Upper lobe of right lung (tissue), 1 donor: ENCODE data around the gene GTF3C4. TPM values are rescaled to one million over a fixed set of nuclear protein-coding genes. Genes with fewer than 3 reads are reported as not detected.

ENCODE experiments used
- ATAC-seq: fragments of 200-7000 bp; cut with Tn5 transposase; one replicate; pipeline ENCODE4 v1.9.1; 2020; ENCODE audit warnings: mild to moderate bottlenecking, moderate library complexity
- DNase-seq: peaks from one replicate; pipeline ENCODE4 v3.0.0-alpha.2; 2020
- H3K27ac ChIP-seq: fragments of 200-600 bp; one replicate; pipeline ENCODE4 v1.8.0; 2022
- H3K27me3 ChIP-seq: fragments of 200-600 bp; one replicate; pipeline ENCODE4 v1.8.0; 2022; ENCODE audit warnings: mild to moderate bottlenecking
- H3K36me3 ChIP-seq: fragments of 200-600 bp; one replicate; pipeline ENCODE4 v1.8.0; 2022
- H3K4me1 ChIP-seq: fragments of 200-600 bp; one replicate; pipeline ENCODE4 v1.8.0; 2022
- H3K4me3 ChIP-seq: fragments of 200-600 bp; one replicate; pipeline ENCODE4 v1.8.0; 2022; ENCODE audit warnings: mild to moderate bottlenecking
- H3K9me3 ChIP-seq: fragments of 200-600 bp; one replicate; pipeline ENCODE4 v1.8.0; 2022
- intact Hi-C: fragments of 100-400 bp; cut with DNase I; formaldehyde crosslinking; loops from one replicate; pipeline ENCODE4 v1.11.0; 2022
- long read RNA-seq: library from polyadenylated mRNA; unstranded; transcript quantifications from one replicate; pipeline ENCODE4 v2.0.0, GENCODE V29; 2021
- total RNA-seq: library from RNA; stranded (reverse); fragmentation: NEBNext Ultra II Directional; extraction: Animal tissue kit (Norgen Biotek cat#: 25700); gene quantifications from one replicate; pipeline ENCODE4 v1.2.1, GENCODE V29; 2021
- TF ChIP-seq, protein P1 (sequence below): fragments of 200-600 bp; IDR thresholded peaks from one replicate; pipeline ENCODE4 v1.8.0; 2022; ENCODE audit warnings: antibody characterized with exemption
- donor health status: DM: no; HTN: yes; CAD: no; lungs with severe emphysema.

The GTF3C4 gene, protein sequence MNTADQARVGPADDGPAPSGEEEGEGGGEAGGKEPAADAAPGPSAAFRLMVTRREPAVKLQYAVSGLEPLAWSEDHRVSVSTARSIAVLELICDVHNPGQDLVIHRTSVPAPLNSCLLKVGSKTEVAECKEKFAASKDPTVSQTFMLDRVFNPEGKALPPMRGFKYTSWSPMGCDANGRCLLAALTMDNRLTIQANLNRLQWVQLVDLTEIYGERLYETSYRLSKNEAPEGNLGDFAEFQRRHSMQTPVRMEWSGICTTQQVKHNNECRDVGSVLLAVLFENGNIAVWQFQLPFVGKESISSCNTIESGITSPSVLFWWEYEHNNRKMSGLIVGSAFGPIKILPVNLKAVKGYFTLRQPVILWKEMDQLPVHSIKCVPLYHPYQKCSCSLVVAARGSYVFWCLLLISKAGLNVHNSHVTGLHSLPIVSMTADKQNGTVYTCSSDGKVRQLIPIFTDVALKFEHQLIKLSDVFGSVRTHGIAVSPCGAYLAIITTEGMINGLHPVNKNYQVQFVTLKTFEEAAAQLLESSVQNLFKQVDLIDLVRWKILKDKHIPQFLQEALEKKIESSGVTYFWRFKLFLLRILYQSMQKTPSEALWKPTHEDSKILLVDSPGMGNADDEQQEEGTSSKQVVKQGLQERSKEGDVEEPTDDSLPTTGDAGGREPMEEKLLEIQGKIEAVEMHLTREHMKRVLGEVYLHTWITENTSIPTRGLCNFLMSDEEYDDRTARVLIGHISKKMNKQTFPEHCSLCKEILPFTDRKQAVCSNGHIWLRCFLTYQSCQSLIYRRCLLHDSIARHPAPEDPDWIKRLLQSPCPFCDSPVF
- 12.9 TPM for total RNA-seq
- long read RNA-seq, full-length matches to known transcripts = 14 of 19 reads
- long read RNA-seq, partial matches to known transcripts = 3 of 19 reads
- long read RNA-seq, other reads (novel, unspliced or antisense) = 2 of 19 reads

DNA sequence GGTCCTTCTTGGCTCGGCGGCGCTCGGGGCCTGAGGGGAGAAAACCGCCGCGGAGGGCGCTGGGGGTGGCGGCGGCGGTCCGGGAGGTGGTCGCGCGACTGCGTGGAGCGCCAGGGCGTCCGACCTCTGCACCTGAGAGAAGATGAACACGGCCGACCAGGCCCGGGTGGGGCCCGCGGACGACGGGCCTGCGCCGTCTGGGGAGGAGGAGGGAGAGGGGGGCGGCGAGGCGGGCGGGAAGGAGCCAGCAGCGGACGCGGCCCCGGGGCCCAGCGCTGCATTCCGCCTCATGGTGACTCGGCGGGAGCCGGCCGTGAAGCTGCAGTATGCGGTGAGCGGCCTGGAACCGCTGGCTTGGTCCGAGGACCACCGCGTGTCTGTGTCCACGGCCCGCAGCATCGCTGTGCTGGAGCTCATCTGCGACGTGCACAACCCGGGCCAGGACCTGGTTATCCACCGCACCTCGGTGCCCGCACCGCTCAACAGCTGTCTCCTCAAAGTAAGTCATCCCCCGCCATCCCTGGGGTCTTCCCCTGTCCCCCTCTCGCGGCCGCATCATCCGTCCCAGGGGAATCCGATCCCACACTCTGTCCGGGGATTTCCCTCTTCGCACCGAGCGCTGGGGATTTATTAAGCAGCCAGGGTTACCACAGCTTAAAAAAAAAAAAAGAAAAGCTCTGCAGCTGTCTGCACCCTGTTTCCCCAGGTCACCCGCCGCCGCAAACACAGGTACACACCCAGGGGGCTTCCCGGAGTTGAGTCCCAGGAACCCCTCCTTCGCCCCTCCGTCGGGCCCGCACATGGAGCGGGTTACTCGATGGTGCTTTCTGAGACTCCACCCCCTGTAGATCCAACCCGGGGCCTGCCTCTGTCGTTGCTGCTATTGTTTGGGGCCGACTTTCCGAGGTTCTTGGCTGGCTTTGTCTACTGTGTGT is at the start of gene GTF3C4:
Gene GTF3C4 (plus strand): TSS at position 8 of the 935 bp plus-strand sequence. CDS start 135 bp downstream, at position 143.
- intact Hi-C loops = no loop called here
- ATAC-seq (peak; percentile 59), DNase-seq (peak; percentile 66)

DNA sequence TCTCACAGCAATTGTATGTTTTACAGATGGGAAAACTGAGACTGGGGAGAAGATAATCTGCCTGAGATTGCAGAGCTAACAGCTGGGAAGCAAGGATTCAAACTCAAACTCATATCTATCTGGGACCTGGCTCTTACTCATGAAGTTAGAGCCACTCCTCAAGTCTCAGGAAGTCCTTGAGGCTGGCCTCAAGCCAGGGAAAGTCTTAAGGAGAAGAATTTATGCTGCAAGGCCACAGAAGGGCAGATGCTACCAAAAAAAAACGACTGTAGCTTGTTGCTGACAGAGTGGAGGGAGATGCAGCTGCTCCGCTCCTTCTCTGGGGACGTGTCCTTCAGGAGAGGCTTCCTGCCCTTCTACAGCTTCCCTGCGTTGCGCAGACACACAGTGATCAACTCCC is 48.1 kb upstream of the GTF3C4 start:
- Histone ChIP-seq H3K27ac (no peak overlapping the region), H3K27me3 (no peaks in the 10 kb centered on the region), H3K4me3 (no peak overlapping the region), H3K4me1 (no peaks in the 10 kb centered on the region), H3K36me3 (peaks cover 63% of the 10 kb centered on the region), H3K9me3 (no peaks in the 10 kb centered on the region)
- peak; percentile 66 for ATAC-seq
- intact Hi-C loops = no loop called here
- DNase-seq = no peak
- TF ChIP-seq, protein P1, sequence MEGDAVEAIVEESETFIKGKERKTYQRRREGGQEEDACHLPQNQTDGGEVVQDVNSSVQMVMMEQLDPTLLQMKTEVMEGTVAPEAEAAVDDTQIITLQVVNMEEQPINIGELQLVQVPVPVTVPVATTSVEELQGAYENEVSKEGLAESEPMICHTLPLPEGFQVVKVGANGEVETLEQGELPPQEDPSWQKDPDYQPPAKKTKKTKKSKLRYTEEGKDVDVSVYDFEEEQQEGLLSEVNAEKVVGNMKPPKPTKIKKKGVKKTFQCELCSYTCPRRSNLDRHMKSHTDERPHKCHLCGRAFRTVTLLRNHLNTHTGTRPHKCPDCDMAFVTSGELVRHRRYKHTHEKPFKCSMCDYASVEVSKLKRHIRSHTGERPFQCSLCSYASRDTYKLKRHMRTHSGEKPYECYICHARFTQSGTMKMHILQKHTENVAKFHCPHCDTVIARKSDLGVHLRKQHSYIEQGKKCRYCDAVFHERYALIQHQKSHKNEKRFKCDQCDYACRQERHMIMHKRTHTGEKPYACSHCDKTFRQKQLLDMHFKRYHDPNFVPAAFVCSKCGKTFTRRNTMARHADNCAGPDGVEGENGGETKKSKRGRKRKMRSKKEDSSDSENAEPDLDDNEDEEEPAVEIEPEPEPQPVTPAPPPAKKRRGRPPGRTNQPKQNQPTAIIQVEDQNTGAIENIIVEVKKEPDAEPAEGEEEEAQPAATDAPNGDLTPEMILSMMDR = no peak

More for the DNA sequence above, at the start of gene GTF3C4:
- peak within 1 kb of the TSS; percentile 97 for H3K27ac ChIP-seq
- no peaks in the 10 kb centered on the region for H3K27me3 ChIP-seq
- H3K9me3 ChIP-seq = no peaks in the 10 kb centered on the region
- H3K4me1 ChIP-seq = peaks cover 35% of the 10 kb centered on the region
- no peaks in the 10 kb centered on the region for H3K36me3 ChIP-seq
- peak within 1 kb of the TSS; percentile 98 for H3K4me3 ChIP-seq
- TF ChIP-seq, protein P1 = no peak

DNA sequence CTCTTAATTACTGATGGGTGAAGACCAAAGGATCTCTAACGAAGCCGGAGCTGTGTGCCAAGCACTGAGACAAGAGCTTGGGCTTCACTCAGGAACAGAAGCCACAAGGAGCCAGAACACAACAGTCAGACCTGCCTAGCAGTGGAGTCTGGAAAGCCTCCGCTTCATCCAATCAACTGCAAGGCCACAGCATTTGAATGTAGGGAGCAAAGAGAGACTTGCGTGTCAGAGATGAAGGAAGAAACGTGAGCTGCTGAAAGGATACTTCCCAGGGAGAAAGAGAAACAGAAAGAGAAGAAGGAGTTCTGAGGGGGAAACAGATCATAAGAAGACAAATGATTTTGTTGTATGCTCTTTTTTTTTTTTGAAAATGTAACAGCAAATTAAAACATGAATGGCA is 44.0 kb upstream of the GTF3C4 start:
- intact Hi-C loops = no loop called here
- Histone ChIP-seq H3K36me3 (peaks cover 72% of the 10 kb centered on the region), H3K27me3 (no peaks in the 10 kb centered on the region), H3K4me1 (no peaks in the 10 kb centered on the region), H3K4me3 (no peak overlapping the region), H3K27ac (no peak overlapping the region), H3K9me3 (no peaks in the 10 kb centered on the region)
- TF ChIP-seq, protein P1 = no peak
- no peak for ATAC-seq
- no peak for DNase-seq

DNA sequence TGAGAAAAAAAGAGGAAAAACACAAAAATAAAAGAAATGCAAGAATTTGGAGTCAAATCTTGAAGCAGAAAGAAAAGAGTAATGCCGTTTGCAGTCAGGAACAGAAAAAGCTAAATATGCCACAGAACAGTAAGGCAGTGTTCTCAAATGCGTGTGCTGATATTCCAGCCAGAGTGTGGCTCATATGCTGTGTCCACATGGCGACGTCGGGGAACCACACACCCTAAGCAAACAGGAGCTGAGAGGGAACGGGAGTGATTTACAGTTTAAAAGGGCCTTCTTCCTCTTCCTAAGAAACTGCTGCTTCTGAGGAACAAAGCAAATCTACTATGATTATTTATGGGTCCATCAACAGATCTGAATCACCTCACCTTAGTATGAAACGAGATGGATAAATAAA is 43.2 kb upstream of the GTF3C4 start:
- DNase-seq (no peak), ATAC-seq (no peak)
- TF ChIP-seq, protein P1 = no peak
- intact Hi-C loops = no loop called here
- no peaks in the 10 kb centered on the region for H3K9me3 ChIP-seq
- no peaks in the 10 kb centered on the region for H3K4me1 ChIP-seq
- H3K27me3 ChIP-seq = no peaks in the 10 kb centered on the region
- no peak overlapping the region for H3K4me3 ChIP-seq
- peaks cover 73% of the 10 kb centered on the region for H3K36me3 ChIP-seq
- H3K27ac ChIP-seq = no peak overlapping the region

DNA sequence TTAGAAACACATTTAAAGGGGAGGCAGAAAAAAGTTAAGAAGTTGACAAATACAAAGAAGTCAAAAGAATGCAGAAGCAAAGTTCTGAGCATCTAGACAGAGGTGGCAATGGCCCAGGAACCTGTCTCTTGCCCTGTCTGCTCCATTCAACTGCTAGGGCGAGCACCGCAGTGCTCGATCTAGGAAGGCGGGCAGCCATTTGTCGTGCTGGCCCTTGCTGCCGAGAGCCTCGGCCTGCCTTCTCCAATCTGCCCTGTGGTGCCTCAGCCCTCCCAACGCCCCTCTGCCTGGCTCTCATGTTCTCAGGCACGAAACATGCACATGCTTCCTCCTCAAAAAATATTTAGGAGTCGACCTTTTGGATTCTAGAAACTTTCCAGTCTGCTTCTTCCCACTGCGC is 42.7 kb upstream of the GTF3C4 start:
- ATAC-seq = no peak
- Histone ChIP-seq H3K4me3 (no peak overlapping the region), H3K4me1 (no peaks in the 10 kb centered on the region), H3K36me3 (peaks cover 71% of the 10 kb centered on the region), H3K9me3 (no peaks in the 10 kb centered on the region), H3K27ac (no peak overlapping the region), H3K27me3 (no peaks in the 10 kb centered on the region)
- TF ChIP-seq, protein P1 = no peak
- intact Hi-C loops = no loop called here
- no peak for DNase-seq
